HG03558 (cell line): ENCODE results near the gene SMC5.

Experiments
- ATAC-seq: cut with Tn5 transposase; IDR thresholded peaks from one replicate; pipeline ENCODE4 v1.9.1; 2021; ENCODE audit warnings: moderate number of reproducible peaks; ENCODE audit not compliant: unreplicated experiment; ENCODE audit errors: extremely low read depth

The SMC5 gene

DNA sequence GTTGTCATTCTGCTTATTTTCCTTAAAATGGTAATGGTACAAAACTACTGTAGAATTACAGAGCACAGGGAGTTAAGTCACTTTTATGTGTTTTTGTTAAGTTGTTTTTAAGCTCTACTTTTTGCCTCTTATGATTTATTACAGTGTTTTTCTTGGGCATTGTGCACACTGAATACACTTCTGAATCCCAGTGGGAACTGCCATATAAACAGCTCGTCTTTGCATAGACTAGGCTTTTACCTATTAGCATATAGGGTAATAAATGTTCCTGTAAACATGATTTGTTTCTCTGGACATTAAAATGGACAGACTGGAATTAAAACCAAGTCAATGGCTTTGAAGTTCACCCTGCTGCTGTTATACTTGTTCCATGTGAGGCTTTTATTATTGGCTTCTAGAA lies 143.4 kb downstream of the SMC5 start:
- ATAC-seq = no peak

DNA sequence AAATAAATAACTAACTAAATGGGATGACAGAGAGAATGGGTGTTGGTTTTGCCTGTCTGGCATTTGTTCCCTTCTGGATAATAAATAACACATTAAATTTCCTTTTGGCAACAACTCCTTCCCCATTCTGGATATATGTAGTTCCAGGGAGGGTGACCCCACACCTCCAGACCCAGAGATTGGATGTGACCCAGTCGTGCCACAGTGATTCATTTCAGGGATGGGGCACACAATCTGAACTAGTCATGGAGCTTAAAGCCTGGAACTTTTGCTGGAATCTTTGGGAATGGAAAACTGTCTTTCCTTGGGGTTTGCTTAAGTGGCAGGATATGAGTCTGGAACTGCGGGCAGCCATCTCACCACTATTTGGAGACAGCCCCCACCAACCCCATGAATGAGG lies 144.4 kb downstream of the SMC5 start:
- no peak for ATAC-seq

DNA sequence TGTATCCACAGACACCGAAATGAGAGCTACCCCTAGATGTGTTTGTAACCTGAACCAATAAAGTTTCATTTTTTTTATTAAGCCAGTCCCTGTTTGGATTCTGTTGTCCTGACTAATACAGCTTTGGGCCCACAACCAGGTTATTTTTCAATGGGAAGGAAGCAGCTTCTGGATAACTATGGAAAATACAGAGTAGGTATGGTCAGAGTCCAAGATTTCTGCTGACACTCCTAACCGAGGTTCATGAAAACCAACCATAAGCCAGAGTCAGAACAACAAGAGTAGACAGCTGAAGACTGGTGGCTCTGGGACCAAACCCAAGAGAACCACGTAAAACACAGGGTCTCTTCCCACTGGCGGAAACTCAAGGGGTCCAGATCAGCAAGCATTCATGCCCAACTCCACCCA lies 144.8 kb downstream of the SMC5 start:
- no peak for ATAC-seq

DNA sequence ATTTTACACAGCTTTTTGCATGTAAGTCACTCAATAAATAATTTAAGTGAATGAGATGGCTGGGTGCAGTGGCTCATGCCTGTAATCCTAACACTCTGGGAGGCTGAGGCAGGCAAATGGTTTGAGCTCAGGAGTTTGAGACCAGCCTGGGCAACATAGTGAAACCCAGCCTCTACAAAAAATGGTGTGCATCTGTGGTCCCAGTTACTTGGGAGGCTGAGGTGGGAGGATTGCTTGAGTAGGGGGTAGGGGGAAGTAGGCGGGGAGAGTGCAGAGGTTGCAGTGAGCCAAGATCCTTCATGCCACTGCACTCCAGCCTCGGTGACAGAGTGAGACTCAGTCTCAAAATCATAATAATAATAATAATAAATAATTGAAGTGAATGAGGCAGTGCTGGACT lies 145.5 kb downstream of the SMC5 start:
- ATAC-seq = no peak
